ENCODE results near the gene NACC1.

- TF ChIP-seq, protein P1, sequence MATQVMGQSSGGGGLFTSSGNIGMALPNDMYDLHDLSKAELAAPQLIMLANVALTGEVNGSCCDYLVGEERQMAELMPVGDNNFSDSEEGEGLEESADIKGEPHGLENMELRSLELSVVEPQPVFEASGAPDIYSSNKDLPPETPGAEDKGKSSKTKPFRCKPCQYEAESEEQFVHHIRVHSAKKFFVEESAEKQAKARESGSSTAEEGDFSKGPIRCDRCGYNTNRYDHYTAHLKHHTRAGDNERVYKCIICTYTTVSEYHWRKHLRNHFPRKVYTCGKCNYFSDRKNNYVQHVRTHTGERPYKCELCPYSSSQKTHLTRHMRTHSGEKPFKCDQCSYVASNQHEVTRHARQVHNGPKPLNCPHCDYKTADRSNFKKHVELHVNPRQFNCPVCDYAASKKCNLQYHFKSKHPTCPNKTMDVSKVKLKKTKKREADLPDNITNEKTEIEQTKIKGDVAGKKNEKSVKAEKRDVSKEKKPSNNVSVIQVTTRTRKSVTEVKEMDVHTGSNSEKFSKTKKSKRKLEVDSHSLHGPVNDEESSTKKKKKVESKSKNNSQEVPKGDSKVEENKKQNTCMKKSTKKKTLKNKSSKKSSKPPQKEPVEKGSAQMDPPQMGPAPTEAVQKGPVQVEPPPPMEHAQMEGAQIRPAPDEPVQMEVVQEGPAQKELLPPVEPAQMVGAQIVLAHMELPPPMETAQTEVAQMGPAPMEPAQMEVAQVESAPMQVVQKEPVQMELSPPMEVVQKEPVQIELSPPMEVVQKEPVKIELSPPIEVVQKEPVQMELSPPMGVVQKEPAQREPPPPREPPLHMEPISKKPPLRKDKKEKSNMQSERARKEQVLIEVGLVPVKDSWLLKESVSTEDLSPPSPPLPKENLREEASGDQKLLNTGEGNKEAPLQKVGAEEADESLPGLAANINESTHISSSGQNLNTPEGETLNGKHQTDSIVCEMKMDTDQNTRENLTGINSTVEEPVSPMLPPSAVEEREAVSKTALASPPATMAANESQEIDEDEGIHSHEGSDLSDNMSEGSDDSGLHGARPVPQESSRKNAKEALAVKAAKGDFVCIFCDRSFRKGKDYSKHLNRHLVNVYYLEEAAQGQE (IDR thresholded peaks at IDR 0.05; ENCODE audit: insufficient replicate concordance, low read depth), result no peak
- TF ChIP-seq, protein P2, sequence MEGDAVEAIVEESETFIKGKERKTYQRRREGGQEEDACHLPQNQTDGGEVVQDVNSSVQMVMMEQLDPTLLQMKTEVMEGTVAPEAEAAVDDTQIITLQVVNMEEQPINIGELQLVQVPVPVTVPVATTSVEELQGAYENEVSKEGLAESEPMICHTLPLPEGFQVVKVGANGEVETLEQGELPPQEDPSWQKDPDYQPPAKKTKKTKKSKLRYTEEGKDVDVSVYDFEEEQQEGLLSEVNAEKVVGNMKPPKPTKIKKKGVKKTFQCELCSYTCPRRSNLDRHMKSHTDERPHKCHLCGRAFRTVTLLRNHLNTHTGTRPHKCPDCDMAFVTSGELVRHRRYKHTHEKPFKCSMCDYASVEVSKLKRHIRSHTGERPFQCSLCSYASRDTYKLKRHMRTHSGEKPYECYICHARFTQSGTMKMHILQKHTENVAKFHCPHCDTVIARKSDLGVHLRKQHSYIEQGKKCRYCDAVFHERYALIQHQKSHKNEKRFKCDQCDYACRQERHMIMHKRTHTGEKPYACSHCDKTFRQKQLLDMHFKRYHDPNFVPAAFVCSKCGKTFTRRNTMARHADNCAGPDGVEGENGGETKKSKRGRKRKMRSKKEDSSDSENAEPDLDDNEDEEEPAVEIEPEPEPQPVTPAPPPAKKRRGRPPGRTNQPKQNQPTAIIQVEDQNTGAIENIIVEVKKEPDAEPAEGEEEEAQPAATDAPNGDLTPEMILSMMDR (IDR thresholded peaks at IDR 0.05; ENCODE audit: insufficient read depth, low read length), result no peak
These were observed 545 bp downstream of the NACC1 start for GRCh38 chr19:13118424-13119193.
